HEK293 (cell line): Measurements from ENCODE around the gene NUCB2.

Source experiments
- CTCF ChIA-PET: fragments of 350-600 bp; formaldehyde crosslinking; extraction: SDS; loops from one replicate; lab custom pipeline; 2021; ENCODE audit warnings: antibody characterized with exemption; lab: Yijun Ruan, JAX
- POLR2A ChIA-PET: fragments of 300-600 bp; formaldehyde crosslinking; extraction: SDS; loops from one replicate; lab custom pipeline; 2020; ENCODE audit warnings: antibody characterized with exemption, inconsistent platforms; lab: Yijun Ruan, JAX
- H3K27ac ChIP-seq: fragments of 200-500 bp; sonication (Bioruptor generic); 2 replicates; pipeline ENCODE4 v1.5.1; 2014; ENCODE audit warnings: low read depth, low read length, control low read depth, inconsistent platforms; ENCODE audit errors: extremely low read depth
- H3K36me3 ChIP-seq, 2 experiments: fragments of 200-500 bp in 1 of 2; sonication (Bioruptor generic) in 1 of 2; 1 replicate in 1 of 2; 2 replicates in 1 of 2; pipeline ENCODE4 v1.5.1; 2014 to 2017; ENCODE audit warnings: inconsistent platforms in 2 of 2, low read length in 2 of 2; ENCODE audit not compliant: control insufficient read depth in 2 of 2, insufficient read depth in 1 of 2
- H3K4me1 ChIP-seq: fragments of 200-500 bp; sonication (Bioruptor generic); 2 replicates; pipeline ENCODE4 v1.5.1; 2014; ENCODE audit warnings: mild to moderate bottlenecking, low read length, inconsistent platforms; ENCODE audit not compliant: control insufficient read depth, insufficient read depth
- H3K4me3 ChIP-seq: 2 replicates; pipeline ENCODE4 v1.5.1; 2011; ENCODE audit warnings: low read depth, mild to moderate bottlenecking, control low read depth, low read length, moderate library complexity
- H3K9me3 ChIP-seq: fragments of 200-500 bp; sonication (Bioruptor generic); 2 replicates; pipeline ENCODE4 v1.5.1; 2014; ENCODE audit warnings: low read depth, low read length, inconsistent platforms; ENCODE audit not compliant: control insufficient read depth, insufficient read depth
- GLIS2 ChIP-seq: fragments of 450-650 bp; formaldehyde crosslinking; IDR thresholded peaks from 2 replicates; pipeline ENCODE4 v1.5.1; 2016; ENCODE audit warnings: missing biosample characterization, missing genetic modification characterization
- HOXA7 ChIP-seq: sonication (generic); formaldehyde crosslinking; IDR thresholded peaks from 2 replicates; pipeline ENCODE4 v1.8.1; 2022; ENCODE audit warnings: missing genetic modification reagents, borderline replicate concordance
- KLF1 ChIP-seq: fragments of 450-650 bp; formaldehyde crosslinking; IDR thresholded peaks from 2 replicates; pipeline ENCODE4 v1.5.1; 2016; ENCODE audit warnings: missing biosample characterization, missing genetic modification characterization
- RBAK ChIP-seq: fragments of 450-650 bp; formaldehyde crosslinking; IDR thresholded peaks from 2 replicates; pipeline ENCODE4 v1.5.1; 2016; ENCODE audit warnings: missing biosample characterization, missing genetic modification characterization
- SP7 ChIP-seq: fragments of 450-650 bp; formaldehyde crosslinking; IDR thresholded peaks from 2 replicates; pipeline ENCODE4 v1.5.1; 2016; ENCODE audit warnings: missing biosample characterization, missing genetic modification characterization
- WT1 ChIP-seq: fragments of 450-650 bp; formaldehyde crosslinking; IDR thresholded peaks from 2 replicates; pipeline ENCODE4 v1.5.1; 2016; ENCODE audit warnings: missing biosample characterization, missing genetic modification characterization
- YY2 ChIP-seq: fragments of 450-650 bp; formaldehyde crosslinking; IDR thresholded peaks from 2 replicates; pipeline ENCODE4 v1.5.1; 2016; ENCODE audit warnings: missing biosample characterization, missing genetic modification characterization
- ZNF24 ChIP-seq: fragments of 450-650 bp; formaldehyde crosslinking; IDR thresholded peaks from 2 replicates; pipeline ENCODE4 v1.5.1; 2016; ENCODE audit warnings: missing biosample characterization, missing genetic modification characterization
- ZNF501 ChIP-seq: fragments of 450-650 bp; formaldehyde crosslinking; IDR thresholded peaks from 2 replicates; pipeline ENCODE4 v1.5.1; 2016; ENCODE audit warnings: missing biosample characterization, missing genetic modification characterization
- ZNF843 ChIP-seq: fragments of 450-650 bp; formaldehyde crosslinking; IDR thresholded peaks from 2 replicates; pipeline ENCODE4 v1.5.1; 2016; ENCODE audit warnings: missing biosample characterization, missing genetic modification characterization
- ZSCAN16 ChIP-seq: fragments of 450-650 bp; formaldehyde crosslinking; IDR thresholded peaks from 2 replicates; pipeline ENCODE4 v1.5.1; 2016; ENCODE audit warnings: missing biosample characterization, missing genetic modification characterization
- TF ChIP-seq, protein P1 (sequence below): IDR thresholded peaks from 2 replicates; pipeline ENCODE4 v1.6.1; 2011; ENCODE audit warnings: mild to moderate bottlenecking, low read depth, low read length, borderline replicate concordance
- TF ChIP-seq, protein P2 (sequence below): fragments of 450-650 bp; formaldehyde crosslinking; IDR thresholded peaks from 2 replicates; pipeline ENCODE4 v1.5.1; 2016; ENCODE audit warnings: missing biosample characterization, missing genetic modification characterization
- TF ChIP-seq, protein P3 (sequence below): fragments of 450-650 bp; formaldehyde crosslinking; IDR thresholded peaks from 2 replicates; pipeline ENCODE4 v1.5.1; 2016; ENCODE audit warnings: missing biosample characterization, missing genetic modification characterization
- TF ChIP-seq, protein P4 (sequence below): fragments of 450-650 bp; formaldehyde crosslinking; IDR thresholded peaks from 2 replicates; pipeline ENCODE4 v1.5.1; 2016; ENCODE audit warnings: missing biosample characterization, missing genetic modification characterization
- TF ChIP-seq, protein P5 (sequence below): fragments of 450-650 bp; formaldehyde crosslinking; IDR thresholded peaks from 2 replicates; pipeline ENCODE4 v1.5.1; 2016; ENCODE audit warnings: missing biosample characterization, missing genetic modification characterization
- TF ChIP-seq, protein P6 (sequence below): fragments of 450-650 bp; formaldehyde crosslinking; IDR thresholded peaks from 2 replicates; pipeline ENCODE4 v1.5.1; 2017; ENCODE audit warnings: missing biosample characterization, missing genetic modification characterization

The NUCB2 gene

DNA sequence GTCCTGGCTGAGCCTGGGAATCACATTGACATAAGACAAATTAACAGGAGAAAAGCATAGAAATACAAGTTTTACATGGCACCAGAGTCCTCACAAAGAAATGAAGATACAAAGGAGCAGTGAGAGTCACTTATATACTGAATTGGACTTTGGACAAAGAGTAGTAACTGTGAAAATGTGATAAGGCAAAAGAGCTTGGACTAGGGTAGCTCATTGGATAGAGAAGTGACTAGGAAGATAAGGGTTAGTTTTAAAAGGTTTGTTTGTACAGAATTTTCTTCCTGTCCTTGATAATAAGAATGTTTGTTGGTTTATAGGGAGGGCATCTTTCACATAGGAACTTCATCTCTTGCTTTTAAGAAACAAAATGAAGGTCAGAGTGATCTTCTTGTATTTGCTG lies 17.9 kb upstream of the NUCB2 start:
- H3K9me3 ChIP-seq = no peaks in the 10 kb centered on the region
- no peaks in the 10 kb centered on the region for H3K4me1 ChIP-seq
- no peak overlapping the region for H3K27ac ChIP-seq
- no peak overlapping the region for H3K4me3 ChIP-seq
- CTCF ChIA-PET = interaction anchor here (0.9 kb wide), 1 partner anchor 127 kb away, joined by 3 read pairs; no protein-coding TSS in a partner anchor
- POLR2A ChIA-PET = interaction anchor here (1.3 to 1.4 kb wide), 2 partner anchors 17 to 51 kb away, joined by 3 to 5 read pairs; partner anchors contain the start of genes NUCB2 and PIK3C2A
- no peaks in the 10 kb centered on the region for H3K36me3 ChIP-seq
- TF ChIP-seq ZNF501 (tag by site-specific recombination) (no peak), HOXA7 (CRISPR knock-in tag) (no peak), GLIS2 (tag by site-specific recombination) (no peak)
- TF ChIP-seq, protein P1, sequence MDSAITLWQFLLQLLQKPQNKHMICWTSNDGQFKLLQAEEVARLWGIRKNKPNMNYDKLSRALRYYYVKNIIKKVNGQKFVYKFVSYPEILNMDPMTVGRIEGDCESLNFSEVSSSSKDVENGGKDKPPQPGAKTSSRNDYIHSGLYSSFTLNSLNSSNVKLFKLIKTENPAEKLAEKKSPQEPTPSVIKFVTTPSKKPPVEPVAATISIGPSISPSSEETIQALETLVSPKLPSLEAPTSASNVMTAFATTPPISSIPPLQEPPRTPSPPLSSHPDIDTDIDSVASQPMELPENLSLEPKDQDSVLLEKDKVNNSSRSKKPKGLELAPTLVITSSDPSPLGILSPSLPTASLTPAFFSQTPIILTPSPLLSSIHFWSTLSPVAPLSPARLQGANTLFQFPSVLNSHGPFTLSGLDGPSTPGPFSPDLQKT = no peak

DNA sequence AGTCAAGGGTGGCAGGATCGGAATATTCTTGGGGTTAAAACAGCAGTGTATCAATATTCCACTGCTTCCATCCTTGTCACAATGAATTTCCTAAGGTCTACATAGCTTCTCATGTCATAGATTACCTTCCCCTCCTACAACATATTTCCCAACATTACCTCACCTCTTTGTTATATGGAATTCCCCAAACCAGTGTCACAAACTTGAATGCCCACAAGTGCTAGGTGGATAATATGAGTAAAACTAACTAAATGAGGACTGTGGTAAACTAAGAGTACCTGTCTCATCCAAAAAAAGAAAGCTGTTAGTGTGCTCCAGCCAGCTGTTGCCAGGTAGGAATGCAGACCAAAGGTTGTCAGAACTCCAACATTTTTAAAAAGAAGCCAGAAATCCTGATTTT lies 17.0 kb upstream of the NUCB2 start:
- ChIA-PET POLR2A (interaction anchor here (1.3 to 1.4 kb wide), 2 partner anchors 17 to 52 kb away, joined by 3 to 5 read pairs; partner anchors contain the start of genes NUCB2 and PIK3C2A), CTCF (interaction anchor here (1.5 kb wide), 1 partner anchor 29 kb away, joined by 4 read pairs; no protein-coding TSS in a partner anchor)
- no peaks in the 10 kb centered on the region for H3K9me3 ChIP-seq
- H3K36me3 ChIP-seq = no peaks in the 10 kb centered on the region
- no peak overlapping the region for H3K27ac ChIP-seq
- no peak overlapping the region for H3K4me3 ChIP-seq
- TF ChIP-seq WT1 = no peak
- no peak for TF ChIP-seq SP7 (tag by site-specific recombination)
- no peak for TF ChIP-seq ZSCAN16 (tag by site-specific recombination)
- no peak for TF ChIP-seq KLF1 (tag by site-specific recombination)
- TF ChIP-seq, protein P2, sequence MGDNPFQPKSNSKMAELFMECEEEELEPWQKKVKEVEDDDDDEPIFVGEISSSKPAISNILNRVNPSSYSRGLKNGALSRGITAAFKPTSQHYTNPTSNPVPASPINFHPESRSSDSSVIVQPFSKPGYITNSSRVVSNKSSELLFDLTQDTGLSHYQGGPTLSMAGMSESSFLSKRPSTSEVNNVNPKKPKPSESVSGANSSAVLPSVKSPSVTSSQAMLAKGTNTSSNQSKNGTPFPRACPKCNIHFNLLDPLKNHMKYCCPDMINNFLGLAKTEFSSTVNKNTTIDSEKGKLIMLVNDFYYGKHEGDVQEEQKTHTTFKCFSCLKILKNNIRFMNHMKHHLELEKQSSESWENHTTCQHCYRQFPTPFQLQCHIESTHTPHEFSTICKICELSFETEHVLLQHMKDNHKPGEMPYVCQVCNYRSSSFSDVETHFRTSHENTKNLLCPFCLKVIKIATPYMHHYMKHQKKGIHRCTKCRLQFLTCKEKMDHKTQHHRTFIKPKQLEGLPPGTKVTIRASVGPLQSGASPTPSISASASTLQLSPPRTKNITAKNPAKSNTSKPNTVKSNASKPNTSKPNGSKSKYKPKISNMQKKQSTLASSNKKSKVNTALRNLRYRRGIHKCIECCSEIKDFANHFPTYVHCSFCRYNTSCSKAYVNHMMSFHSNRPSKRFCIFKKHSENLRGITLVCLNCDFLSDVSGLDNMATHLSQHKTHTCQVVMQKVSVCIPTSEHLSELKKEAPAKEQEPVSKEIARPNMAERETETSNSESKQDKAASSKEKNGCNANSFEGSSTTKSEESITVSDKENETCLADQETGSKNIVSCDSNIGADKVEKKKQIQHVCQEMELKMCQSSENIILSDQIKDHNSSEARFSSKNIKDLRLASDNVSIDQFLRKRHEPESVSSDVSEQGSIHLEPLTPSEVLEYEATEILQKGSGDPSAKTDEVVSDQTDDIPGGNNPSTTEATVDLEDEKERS (tag by site-specific recombination) = no peak
- TF ChIP-seq, protein P3, sequence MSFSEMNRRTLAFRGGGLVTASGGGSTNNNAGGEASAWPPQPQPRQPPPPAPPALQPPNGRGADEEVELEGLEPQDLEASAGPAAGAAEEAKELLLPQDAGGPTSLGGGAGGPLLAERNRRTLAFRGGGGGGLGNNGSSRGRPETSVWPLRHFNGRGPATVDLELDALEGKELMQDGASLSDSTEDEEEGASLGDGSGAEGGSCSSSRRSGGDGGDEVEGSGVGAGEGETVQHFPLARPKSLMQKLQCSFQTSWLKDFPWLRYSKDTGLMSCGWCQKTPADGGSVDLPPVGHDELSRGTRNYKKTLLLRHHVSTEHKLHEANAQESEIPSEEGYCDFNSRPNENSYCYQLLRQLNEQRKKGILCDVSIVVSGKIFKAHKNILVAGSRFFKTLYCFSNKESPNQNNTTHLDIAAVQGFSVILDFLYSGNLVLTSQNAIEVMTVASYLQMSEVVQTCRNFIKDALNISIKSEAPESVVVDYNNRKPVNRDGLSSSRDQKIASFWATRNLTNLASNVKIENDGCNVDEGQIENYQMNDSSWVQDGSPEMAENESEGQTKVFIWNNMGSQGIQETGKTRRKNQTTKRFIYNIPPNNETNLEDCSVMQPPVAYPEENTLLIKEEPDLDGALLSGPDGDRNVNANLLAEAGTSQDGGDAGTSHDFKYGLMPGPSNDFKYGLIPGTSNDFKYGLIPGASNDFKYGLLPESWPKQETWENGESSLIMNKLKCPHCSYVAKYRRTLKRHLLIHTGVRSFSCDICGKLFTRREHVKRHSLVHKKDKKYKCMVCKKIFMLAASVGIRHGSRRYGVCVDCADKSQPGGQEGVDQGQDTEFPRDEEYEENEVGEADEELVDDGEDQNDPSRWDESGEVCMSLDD (tag by site-specific recombination) = no peak
- TF ChIP-seq, protein P4, sequence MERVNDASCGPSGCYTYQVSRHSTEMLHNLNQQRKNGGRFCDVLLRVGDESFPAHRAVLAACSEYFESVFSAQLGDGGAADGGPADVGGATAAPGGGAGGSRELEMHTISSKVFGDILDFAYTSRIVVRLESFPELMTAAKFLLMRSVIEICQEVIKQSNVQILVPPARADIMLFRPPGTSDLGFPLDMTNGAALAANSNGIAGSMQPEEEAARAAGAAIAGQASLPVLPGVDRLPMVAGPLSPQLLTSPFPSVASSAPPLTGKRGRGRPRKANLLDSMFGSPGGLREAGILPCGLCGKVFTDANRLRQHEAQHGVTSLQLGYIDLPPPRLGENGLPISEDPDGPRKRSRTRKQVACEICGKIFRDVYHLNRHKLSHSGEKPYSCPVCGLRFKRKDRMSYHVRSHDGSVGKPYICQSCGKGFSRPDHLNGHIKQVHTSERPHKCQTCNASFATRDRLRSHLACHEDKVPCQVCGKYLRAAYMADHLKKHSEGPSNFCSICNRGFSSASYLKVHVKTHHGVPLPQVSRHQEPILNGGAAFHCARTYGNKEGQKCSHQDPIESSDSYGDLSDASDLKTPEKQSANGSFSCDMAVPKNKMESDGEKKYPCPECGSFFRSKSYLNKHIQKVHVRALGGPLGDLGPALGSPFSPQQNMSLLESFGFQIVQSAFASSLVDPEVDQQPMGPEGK (tag by site-specific recombination) = no peak
- H3K4me1 ChIP-seq = no peaks in the 10 kb centered on the region

DNA sequence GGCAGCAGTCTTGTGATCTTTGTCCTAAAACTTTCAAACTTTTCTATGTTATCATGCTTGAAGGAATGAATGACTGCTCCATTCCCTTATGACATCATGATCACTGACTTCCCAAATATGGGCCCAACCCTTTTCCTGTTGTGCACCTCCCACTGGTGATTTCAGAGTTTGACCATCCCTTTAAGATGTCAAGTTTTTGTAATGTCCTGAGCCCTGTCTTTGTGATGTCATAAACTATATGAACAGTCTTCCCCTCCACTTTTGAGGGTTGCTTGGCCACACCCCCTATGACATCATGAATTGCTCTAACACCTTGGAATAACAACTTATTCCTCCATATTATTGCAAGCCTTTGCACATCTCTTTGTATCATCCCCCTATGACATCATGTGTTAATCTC lies 16.5 kb upstream of the NUCB2 start:
- Histone ChIP-seq H3K27ac (no peak overlapping the region), H3K9me3 (no peaks in the 10 kb centered on the region), H3K4me1 (no peaks in the 10 kb centered on the region), H3K4me3 (no peak overlapping the region), H3K36me3 (no peaks in the 10 kb centered on the region)
- ChIA-PET POLR2A (no interaction called here), CTCF (interaction anchor here (1.5 kb wide), 1 partner anchor 30 kb away, joined by 4 read pairs; no protein-coding TSS in a partner anchor)
- 0 out of 2 replicates have a peak, but pooled peaks have one; percentile 14 for TF ChIP-seq RBAK (tag by site-specific recombination)
- no peak for TF ChIP-seq ZNF843
- 0 out of 2 replicates have a peak, but pooled peaks have one; percentile 20 for TF ChIP-seq YY2 (tag by site-specific recombination)
- TF ChIP-seq ZNF24 (tag by site-specific recombination) = no peak
- TF ChIP-seq, protein P5, sequence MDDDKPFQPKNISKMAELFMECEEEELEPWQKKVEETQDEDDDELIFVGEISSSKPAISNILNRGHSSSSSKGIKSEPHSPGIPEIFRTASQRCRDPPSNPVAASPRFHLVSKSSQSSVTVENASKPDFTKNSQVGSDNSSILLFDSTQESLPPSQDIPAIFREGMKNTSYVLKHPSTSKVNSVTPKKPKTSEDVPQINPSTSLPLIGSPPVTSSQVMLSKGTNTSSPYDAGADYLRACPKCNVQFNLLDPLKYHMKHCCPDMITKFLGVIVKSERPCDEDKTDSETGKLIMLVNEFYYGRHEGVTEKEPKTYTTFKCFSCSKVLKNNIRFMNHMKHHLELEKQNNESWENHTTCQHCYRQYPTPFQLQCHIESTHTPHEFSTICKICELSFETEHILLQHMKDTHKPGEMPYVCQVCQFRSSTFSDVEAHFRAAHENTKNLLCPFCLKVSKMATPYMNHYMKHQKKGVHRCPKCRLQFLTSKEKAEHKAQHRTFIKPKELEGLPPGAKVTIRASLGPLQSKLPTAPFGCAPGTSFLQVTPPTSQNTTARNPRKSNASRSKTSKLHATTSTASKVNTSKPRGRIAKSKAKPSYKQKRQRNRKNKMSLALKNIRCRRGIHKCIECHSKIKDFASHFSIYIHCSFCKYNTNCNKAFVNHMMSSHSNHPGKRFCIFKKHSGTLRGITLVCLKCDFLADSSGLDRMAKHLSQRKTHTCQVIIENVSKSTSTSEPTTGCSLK (tag by site-specific recombination) = no peak
- TF ChIP-seq, protein P6, sequence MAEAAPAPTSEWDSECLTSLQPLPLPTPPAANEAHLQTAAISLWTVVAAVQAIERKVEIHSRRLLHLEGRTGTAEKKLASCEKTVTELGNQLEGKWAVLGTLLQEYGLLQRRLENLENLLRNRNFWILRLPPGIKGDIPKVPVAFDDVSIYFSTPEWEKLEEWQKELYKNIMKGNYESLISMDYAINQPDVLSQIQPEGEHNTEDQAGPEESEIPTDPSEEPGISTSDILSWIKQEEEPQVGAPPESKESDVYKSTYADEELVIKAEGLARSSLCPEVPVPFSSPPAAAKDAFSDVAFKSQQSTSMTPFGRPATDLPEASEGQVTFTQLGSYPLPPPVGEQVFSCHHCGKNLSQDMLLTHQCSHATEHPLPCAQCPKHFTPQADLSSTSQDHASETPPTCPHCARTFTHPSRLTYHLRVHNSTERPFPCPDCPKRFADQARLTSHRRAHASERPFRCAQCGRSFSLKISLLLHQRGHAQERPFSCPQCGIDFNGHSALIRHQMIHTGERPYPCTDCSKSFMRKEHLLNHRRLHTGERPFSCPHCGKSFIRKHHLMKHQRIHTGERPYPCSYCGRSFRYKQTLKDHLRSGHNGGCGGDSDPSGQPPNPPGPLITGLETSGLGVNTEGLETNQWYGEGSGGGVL = peak; percentile 28; the same call in 1 of the 2 replicates
